Measurements from ENCODE around the gene TNRC6C.

TNRC6C gene

GRCh38 chr17:77957857-77958715 lies at the start of gene TNRC6C:
TNRC6C (plus strand) TSS chr17:77958703; CDS start chr17:78004207, 45,504 bp downstream.
- peak; percentile 100 for DNase-seq (ENCODE audit: low read depth)

- DNase-seq (ENCODE audit: low read depth) = no peak
Measured at GRCh38 chr17:77909236-77909635, 49.3 kb upstream of the TNRC6C start.

GRCh38 chr17:77909816-77910215 lies 48.7 kb upstream of the TNRC6C start:
- DNase-seq (ENCODE audit: low read depth) = no peak

GRCh38 chr17:77914385-77915254 lies 43.9 kb upstream of the TNRC6C start:
- DNase-seq (ENCODE audit: low read depth) = no peak

GRCh38 chr17:77915594-77916021 lies 42.9 kb upstream of the TNRC6C start:
- no peak for DNase-seq (ENCODE audit: low read depth)

GRCh38 chr17:77916264-77916663 lies 42.2 kb upstream of the TNRC6C start:
- DNase-seq (ENCODE audit: low read depth) = no peak

GRCh38 chr17:77916703-77917481 lies 41.6 kb upstream of the TNRC6C start:
- DNase-seq (ENCODE audit: low read depth) = no peak

- no peak for DNase-seq (ENCODE audit: low read depth)
Measured at GRCh38 chr17:77919276-77919675, 39.2 kb upstream of the TNRC6C start.

GRCh38 chr17:77923135-77923534 lies 35.4 kb upstream of the TNRC6C start:
- DNase-seq (ENCODE audit: low read depth) = no peak

GRCh38 chr17:77923776-77924513 lies 34.6 kb upstream of the TNRC6C start:
- DNase-seq (ENCODE audit: low read depth) = no peak

- no peak for DNase-seq (ENCODE audit: low read depth)
Measured at GRCh38 chr17:77924757-77925336, 33.7 kb upstream of the TNRC6C start.

GRCh38 chr17:77925831-77926543 lies 32.5 kb upstream of the TNRC6C start:
- no peak for DNase-seq (ENCODE audit: low read depth)

- no peak for DNase-seq (ENCODE audit: low read depth)
Measured at GRCh38 chr17:77926981-77927380, 31.5 kb upstream of the TNRC6C start.

- no peak for DNase-seq (ENCODE audit: low read depth)
Measured at GRCh38 chr17:77927777-77928518, 30.6 kb upstream of the TNRC6C start.

- no peak for DNase-seq (ENCODE audit: low read depth)
Measured at GRCh38 chr17:77928519-77929179, 29.9 kb upstream of the TNRC6C start.

- DNase-seq (ENCODE audit: low read depth) = no peak
Measured at GRCh38 chr17:77929180-77929564, 29.3 kb upstream of the TNRC6C start.

GRCh38 chr17:77929871-77930436 lies 28.5 kb upstream of the TNRC6C start:
- DNase-seq (ENCODE audit: low read depth) = no peak
